Uterus (tissue), 2 donors: ENCODE results near the gene CDC42EP1.

Experiments used
- POLR2A ChIP-seq, 2 donors: fragments of 450-650 bp; IDR thresholded peaks; one replicate each; pipeline ENCODE4 v1.6.1; 2016; ENCODE audit warnings: antibody characterized with exemption in 2 of 2, mild to moderate bottlenecking in 1 of 2, moderate library complexity in 1 of 2
- TF ChIP-seq, protein P1 (sequence below), 4 experiments: fragments of 200-600 bp in 2 of 4; fragments of 450-650 bp in 2 of 4; sonication (generic) in 2 of 4; IDR thresholded peaks; one replicate each; pipeline ENCODE4 v1.5.1; 2016 to 2019; ENCODE audit warnings: antibody characterized with exemption in 4 of 4, mild to moderate bottlenecking in 2 of 4, moderate library complexity in 1 of 4

- TF ChIP-seq, protein P1, sequence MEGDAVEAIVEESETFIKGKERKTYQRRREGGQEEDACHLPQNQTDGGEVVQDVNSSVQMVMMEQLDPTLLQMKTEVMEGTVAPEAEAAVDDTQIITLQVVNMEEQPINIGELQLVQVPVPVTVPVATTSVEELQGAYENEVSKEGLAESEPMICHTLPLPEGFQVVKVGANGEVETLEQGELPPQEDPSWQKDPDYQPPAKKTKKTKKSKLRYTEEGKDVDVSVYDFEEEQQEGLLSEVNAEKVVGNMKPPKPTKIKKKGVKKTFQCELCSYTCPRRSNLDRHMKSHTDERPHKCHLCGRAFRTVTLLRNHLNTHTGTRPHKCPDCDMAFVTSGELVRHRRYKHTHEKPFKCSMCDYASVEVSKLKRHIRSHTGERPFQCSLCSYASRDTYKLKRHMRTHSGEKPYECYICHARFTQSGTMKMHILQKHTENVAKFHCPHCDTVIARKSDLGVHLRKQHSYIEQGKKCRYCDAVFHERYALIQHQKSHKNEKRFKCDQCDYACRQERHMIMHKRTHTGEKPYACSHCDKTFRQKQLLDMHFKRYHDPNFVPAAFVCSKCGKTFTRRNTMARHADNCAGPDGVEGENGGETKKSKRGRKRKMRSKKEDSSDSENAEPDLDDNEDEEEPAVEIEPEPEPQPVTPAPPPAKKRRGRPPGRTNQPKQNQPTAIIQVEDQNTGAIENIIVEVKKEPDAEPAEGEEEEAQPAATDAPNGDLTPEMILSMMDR (IDR thresholded peaks at IDR 0.05) = no peak
- TF ChIP-seq POLR2A (IDR thresholded peaks at IDR 0.05) = no peak
Observed at GRCh38 chr22:37564111-37564711, 3.9 kb downstream of the CDC42EP1 start.
